GM19438 (cell line): Measurements from ENCODE around the gene FCAR.
"Not testable (repeated sequence)": the region's sequence is repeated elsewhere in the genome, so short reads cannot be mapped to it uniquely, and the experiment has no call there.

Experiments
- ATAC-seq: cut with Tn5 transposase; IDR thresholded peaks from one replicate; pipeline ENCODE4 v1.9.1; 2021; ENCODE audit warnings: low read depth; ENCODE audit not compliant: unreplicated experiment

Gene FCAR

GRCh38 chr19:54893406-54893805 is 19.4 kb downstream of the FCAR start:
- ATAC-seq = no peak

GRCh38 chr19:54894106-54894505 is 20.1 kb downstream of the FCAR start:
- ATAC-seq = not testable (repeated sequence)

DNA sequence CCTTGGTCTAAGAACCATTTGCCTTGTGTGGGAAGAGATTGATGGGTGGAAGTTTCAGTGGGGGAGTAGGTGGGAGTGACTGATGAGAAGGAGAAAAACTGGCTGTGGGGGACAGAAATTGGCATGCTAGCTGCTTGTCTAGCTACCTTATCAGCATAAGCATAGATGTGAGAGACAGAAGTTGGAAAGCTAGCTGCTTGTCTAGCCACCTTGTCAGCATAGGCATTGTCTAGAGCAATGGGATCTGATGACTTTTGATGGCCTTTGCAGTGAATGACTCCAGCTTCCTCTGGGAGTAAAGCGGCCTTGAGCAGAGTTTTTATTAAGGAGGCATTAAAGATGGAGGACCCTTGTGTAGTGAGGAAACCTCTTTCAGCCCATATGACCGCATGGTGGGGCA is 22.0 kb downstream of the FCAR start:
- no peak for ATAC-seq

- not testable (repeated sequence) for ATAC-seq
These were observed 24.6 kb downstream of the FCAR start for GRCh38 chr19:54898685-54899084.

DNA sequence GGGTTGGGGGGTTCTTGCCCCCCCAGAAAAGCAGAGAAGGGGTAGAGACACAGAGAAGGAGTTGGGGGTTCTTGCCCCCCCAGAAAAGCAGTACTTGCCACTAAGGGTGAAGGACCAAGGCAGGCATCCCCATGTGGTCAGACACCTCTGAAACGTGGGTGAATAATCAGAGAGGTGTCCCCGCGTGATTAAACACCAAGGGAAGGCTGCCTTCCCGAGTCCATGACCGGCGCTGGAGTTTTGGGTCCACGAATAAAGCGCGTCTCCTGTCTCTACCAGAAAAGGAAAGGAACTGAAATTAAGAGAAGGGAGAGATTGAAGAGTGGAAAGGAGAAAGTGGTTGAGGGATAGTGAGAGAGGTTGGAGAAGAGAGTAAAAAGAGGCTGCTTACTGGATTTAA is 25.6 kb downstream of the FCAR start:
- not testable (repeated sequence) for ATAC-seq

DNA sequence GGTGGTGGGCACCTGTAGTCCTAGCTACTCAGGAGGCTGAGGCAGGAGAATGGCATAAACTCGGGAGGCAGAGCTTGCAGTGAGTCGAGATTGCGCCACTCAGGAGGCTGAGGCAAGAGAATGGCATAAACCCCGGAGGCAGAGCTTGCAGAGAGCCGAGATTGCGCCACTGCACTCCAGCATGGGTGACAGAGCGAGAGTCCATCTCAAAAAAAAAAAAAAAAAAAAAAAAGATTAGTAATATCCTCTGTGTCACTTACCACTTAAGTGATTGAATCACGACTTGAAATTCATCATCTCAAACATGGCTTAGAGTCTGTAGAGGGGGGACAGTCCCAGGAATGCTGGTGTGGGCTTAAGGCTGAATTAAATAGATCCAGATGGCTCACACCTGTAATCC is 27.1 kb downstream of the FCAR start:
- not testable (repeated sequence) for ATAC-seq

DNA sequence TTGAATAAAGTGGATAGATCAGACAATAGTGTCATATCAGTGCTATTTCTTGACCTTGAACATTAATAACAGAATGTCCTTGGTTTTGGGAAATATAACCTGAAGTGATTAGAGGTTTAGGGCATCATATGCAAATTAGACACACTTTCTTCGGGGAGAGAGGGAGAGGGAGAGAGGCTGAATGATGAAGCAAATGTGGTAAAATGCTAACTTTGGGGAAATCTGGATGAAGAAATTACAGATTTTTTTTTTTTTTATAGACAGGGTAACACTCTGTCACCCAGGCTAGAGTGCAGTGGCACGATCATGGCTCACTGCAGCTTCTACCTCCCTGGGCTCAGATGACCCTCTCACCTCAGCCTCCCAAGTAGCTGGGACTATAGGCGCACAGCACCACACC is 28.0 kb downstream of the FCAR start:
- ATAC-seq = no peak

DNA sequence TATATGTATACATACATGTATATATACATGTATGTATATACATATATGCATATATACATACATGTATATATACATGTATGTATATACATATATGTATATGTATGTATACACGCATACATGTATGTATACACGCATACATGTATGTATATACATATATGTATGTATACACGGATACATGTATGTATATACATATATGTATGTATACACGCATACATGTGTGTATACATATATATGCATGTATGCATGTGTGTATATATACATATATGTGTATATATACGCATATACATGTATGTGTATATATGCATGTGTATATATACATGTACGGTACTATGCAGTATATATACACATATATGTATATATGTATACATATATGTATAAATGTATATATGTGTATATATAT is 29.3 kb downstream of the FCAR start:
- no peak for ATAC-seq

- not testable (repeated sequence) for ATAC-seq
These were observed 30.2 kb downstream of the FCAR start for GRCh38 chr19:54904261-54904660.

GRCh38 chr19:54905421-54905802 is 31.4 kb downstream of the FCAR start:
- ATAC-seq = no peak

GRCh38 chr19:54905803-54906511 is 31.9 kb downstream of the FCAR start, which contains the start of gene NCR1:
NCR1 (plus strand) TSS chr19:54906148; CDS start chr19:54906188, 40 bp downstream.
- ATAC-seq = no peak

DNA sequence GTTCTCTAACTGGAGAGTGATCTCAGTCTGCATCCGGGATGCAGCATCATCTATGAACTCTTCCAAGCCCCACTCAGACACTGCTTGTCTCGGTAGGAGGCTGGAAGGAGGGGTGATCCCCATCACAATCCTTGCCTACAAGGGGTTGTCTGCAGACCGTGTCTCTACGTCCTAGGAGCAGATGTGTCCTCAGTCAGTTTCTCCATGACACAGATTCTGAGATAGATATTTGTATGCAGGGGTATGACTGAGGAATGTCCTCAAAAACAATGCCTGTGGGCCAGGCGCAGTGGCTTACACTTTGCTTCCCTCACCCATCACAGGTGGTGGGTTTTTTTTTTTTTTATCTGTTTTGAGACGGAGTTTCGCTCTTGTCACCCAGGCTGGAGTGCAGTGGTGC is 32.8 kb downstream of the FCAR start:
- no peak for ATAC-seq

DNA sequence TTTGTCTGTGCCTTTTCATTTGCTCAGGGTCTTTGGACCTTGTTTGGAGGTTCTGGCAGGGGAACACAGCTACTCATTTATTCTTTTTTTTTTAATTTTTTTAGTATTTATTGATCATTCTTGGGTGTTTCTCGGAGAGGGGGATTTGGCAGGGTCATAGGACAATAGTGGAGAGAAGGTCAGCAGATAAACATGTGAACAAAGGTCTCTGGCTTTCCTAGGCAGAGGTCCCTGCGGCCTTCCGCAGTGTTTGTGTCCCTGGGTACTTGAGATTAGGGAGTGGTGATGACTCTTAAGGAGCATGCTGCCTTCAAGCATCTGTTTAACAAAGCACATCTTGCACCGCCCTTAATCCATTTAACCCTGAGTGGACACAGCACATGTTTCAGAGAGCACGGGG is 33.9 kb downstream of the FCAR start:
- ATAC-seq = not testable (repeated sequence)

GRCh38 chr19:54916822-54917221 is 42.8 kb downstream of the FCAR start:
- ATAC-seq = no peak

- ATAC-seq = no peak
These were observed 44.5 kb downstream of the FCAR start for GRCh38 chr19:54918499-54918898.

- ATAC-seq = not testable (repeated sequence)
These were observed 45.9 kb downstream of the FCAR start for GRCh38 chr19:54919646-54920563.

DNA sequence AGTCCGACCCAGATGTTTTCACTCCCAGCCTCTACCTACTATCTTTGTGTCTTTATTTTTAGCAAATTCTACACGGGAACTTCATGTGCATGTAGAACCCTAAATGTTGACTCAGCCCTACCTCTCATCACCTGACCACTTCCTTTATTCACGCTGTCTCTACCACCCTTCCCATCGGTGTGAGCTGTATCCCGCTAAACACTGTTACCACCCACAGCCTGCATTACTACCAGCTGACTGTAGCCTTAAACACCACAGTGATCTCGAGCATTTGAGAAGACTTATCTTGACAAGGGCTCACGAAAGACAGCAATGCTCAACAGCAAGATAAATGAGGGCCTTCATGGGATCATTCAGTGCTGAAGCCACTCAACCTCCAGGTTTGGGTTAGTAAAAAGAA is 47.0 kb downstream of the FCAR start:
- no peak for ATAC-seq

GRCh38 chr19:54923276-54923675 is 49.2 kb downstream of the FCAR start:
- no peak for ATAC-seq

- ATAC-seq = no peak
These were observed 54.3 kb downstream of the FCAR start for GRCh38 chr19:54928299-54928698.

GRCh38 chr19:54937926-54938325 is 63.9 kb downstream of the FCAR start:
- no peak for ATAC-seq

DNA sequence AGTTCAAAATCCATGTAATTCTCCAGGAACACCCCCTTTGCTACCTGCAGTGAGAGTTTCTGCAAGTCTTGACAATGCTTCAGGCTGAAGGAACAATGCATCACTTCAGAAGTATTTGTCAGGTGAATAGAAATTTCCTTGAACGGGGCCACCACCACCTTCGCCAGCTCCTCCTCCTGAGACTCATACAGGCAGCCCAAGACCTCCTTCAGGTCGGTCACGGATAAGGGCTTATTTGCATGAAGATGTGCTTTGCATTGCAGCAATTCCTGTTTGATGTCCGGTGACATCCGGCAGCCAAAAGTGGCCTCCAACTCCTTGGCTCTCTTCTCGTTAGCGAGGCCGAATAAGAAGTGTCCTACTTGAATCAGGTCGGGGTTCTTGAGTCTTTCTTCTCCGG is 64.9 kb downstream of the FCAR start:
- ATAC-seq = no peak

- ATAC-seq = not testable (repeated sequence)
These were observed 65.5 kb downstream of the FCAR start for GRCh38 chr19:54939538-54939937.
